ENCODE measurements around the gene AFMID.

The AFMID gene

GRCh38 chr17:78180083-78180482 lies 7.1 kb upstream of the AFMID start:
- no peak for DNase-seq (ENCODE audit: low read depth in 2 of 2)

GRCh38 chr17:78180508-78180907 lies 6.7 kb upstream of the AFMID start:
- DNase-seq (ENCODE audit: low read depth in 2 of 2), result no peak

- no peak for DNase-seq (ENCODE audit: low read depth in 2 of 2)
Observed at GRCh38 chr17:78182504-78182903, 4.7 kb upstream of the AFMID start.

- DNase-seq (ENCODE audit: low read depth in 2 of 2), result no peak
Observed at GRCh38 chr17:78183916-78184315, 3.2 kb upstream of the AFMID start.

DNA sequence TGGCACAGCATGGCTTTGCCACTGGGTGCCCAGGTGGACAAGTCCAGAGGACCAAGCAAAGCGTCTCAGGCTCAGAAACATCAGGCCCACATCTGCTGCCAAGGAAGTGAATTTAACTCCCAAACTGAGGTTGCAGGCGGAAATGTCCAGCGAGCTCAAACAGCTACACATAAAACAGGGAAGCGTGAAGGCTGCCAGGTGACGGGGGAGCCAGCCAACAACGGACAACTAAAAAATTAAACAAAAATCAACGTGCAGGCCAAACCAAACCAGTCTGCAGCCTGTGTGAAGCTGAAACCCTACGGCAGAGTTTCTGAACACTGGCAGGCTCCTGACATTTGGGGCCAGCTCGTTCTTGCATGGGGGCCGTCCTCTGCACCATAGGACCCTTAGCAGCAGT lies 2.8 kb upstream of the AFMID start:
- no peak for DNase-seq (ENCODE audit: low read depth in 2 of 2)

DNA sequence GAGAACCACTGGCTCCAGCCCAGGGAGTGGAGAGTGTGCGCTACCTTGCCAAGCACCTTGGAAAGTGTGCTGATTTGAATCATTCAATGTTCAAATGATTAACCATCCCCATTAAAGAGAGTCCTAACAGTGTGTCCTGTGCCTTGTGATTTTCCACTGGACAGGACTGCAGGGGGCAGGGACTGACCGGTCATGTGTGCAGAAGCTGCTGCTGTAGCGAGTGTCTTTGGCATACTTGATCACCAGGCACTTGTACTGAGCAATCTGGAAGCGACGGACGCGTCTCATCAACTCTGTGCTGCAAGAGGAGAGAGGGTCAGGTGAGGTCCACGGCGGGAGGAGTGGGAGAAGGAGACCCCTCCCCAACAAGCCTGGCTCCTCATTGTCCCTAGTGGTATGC lies 2.3 kb upstream of the AFMID start:
- DNase-seq (ENCODE audit: low read depth in 2 of 2), result no peak

DNA sequence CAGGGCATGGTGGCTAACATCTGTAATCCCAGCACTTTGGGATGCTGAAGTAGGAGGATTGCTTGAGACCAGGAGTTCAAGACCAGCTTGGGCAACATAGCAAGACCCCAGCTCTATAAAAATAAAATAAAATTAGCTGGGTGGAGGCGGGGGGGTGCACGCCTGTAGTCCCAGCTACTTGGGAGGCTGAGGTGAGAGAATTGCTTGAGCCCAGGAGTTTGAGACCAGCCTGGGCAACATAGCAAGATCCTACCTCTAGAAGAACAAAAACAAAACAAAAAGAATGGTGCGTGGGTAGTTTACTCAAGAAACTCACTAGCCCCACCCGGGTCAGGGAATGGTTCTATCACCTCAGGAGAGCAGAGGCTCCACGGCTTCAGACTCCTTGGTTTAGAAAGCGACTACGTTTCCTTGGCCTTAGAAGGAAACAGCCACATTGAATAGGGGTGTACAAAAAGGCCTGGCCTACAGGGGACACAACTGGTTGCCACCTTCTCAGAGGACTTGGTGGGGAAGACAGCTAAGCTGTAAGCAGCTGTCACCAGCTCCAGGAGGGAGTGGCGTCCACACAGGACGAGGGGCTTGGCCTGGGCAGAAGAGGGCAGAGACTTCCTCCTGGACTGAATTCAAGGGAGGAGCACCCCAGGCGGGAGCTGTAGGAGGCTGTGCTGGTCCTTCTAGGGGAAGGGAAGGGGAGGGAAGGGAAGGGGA lies 1.0 kb upstream of the AFMID start:
- DNase-seq (ENCODE audit: low read depth in 2 of 2), result no peak

GRCh38 chr17:78196716-78197115 lies 9.6 kb downstream of the AFMID start:
- DNase-seq (ENCODE audit: low read depth in 2 of 2), result no peak

DNA sequence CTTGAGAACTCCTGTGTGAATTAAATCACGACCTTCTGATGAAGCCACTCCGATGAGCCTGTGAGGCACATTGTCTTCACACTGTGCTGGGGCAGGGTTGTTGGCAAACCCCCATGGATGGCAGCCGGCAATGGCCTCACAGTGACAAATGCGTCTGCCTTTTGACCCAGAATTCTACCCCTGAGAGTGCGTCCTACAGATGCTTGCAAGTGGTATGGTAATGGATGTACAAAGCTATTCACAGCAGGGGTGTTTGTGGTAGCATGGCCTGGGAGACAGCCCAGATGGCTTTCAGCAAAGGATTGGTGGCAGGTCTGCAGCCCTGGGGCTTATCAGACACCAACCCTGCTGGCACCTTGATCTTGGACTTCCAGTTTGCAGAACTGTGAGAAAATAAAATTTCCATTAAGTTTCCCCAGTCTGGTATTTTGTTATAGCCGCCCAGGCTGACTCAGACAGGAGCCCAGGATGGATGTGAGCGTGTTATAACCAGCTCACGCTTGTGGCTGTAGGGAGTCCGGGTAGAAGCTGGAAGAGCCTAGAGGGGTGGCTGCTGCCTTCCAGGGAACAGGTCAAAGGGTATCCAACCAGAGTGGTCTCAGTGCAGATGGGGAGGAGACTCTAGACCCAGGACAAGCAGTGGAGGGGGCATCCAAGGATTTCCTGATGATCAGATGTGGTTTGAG lies 10.1 kb downstream of the AFMID start:
- no peak for DNase-seq (ENCODE audit: low read depth in 2 of 2)

- DNase-seq (ENCODE audit: low read depth in 2 of 2), result no peak
Observed at GRCh38 chr17:78200451-78200850, 13.3 kb downstream of the AFMID start.

GRCh38 chr17:78202666-78203065 lies 15.5 kb downstream of the AFMID start:
- DNase-seq (ENCODE audit: low read depth in 2 of 2), result no peak

GRCh38 chr17:78204387-78205123 lies 17.4 kb downstream of the AFMID start:
- no peak for DNase-seq (ENCODE audit: low read depth in 2 of 2)

DNA sequence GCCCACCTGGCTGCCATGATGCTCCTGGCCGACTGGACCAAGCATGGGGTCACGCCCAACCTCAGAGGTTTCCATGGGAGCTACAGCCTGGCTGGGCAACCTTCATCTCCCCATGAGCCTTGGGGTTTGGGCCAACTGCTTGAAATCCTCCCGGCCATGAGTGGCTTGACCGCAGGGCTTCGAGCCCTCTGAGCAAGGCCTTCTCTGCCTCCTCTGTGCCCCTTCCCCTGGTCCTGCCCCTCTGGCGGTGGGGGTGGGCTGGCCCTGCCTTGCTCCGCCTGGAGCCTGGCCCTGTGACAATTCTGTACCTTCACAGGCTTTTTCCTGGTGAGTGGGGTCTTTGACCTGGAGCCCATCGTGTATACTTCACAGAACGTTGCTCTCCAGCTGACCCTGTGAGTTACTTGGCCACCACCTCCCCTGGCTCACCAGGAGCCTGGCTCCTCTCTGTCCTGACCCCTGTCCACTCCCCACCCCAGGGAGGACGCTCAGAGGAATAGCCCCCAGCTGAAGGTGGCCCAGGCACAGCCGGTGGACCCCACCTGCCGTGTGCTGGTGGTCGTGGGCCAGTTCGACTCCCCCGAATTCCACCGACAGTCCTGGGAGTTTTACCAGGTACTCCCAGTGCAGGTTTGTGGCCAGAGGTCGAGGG lies 18.1 kb downstream of the AFMID start:
- no peak for DNase-seq (ENCODE audit: low read depth in 2 of 2)

DNA sequence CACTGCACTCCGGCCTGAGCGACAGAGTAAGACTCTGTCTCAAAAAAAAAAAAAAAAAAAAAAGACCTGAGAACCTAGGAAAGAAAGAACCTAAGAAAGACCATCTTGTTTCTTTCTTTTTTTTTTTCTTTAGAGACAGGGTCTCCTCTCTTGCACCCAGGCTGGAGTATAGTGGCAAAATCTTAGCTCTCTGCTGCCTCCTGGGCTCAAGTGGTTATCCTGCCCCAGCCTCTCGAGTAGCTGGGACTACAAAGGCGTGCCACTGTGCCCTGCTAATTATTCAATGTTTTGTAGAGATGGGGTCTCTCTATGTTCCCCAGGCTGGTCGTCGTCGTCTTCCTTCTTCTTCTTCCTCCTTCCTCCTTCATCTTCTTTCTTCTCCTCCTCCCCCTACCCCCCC lies 19.1 kb downstream of the AFMID start:
- DNase-seq (ENCODE audit: low read depth in 2 of 2), result no peak

DNA sequence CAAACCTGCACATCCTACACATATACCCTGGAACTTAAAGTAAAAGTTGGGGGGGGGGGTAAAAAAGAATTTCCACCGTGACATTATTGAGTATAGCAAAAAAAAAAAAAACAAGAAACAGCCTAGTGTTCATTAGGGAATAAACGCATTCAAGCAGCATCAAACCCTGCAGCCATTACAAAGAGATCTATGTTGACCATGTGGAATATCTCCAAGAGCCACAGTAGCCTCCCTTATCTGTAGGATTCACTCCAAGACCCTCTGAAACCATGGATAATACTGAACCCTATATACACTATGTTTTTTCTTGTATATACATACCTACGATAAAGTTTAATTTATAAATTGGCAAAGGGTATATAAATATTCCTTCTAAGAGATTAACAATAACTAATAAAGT lies 21.3 kb downstream of the AFMID start:
- no peak for DNase-seq (ENCODE audit: low read depth in 2 of 2)

DNA sequence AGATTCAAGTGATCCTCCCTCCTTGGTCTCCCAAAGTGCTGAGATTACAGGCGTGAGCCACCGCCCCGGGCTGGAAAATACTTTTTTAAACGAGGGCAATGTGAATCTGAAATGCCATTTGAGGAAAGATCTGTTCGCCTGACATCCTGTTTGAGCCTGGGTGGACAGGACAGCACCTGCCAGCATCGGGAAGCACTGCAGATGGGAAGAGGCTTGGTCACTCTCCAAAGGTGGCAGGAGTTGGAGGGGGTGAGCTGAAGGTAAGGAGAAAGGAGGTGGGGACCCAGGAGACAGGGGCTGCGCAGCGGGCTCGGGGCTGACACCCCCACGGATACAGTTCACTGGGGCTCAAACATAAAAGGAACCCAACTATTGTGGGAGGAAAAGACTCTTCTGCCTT lies 22.9 kb downstream of the AFMID start:
- no peak for DNase-seq (ENCODE audit: low read depth in 2 of 2)

DNA sequence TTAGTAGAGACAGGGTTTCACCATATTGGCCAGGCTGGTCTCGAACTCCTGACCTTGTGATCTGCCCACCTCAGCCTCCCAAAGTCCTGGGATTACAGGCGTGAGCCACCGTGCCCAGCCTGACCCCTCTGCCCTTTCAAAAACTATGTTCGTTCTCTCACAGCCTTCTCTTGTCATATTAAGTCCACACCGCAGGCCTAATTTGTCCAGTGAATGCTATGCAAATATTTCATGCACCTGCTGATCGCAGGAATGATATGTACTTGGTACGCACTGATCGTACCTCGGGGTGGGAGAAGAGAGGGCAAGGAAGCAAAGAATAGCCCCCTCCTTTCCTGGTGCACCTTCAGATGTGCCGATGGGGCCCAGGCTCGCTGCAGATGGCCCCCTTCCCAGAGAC lies 23.9 kb downstream of the AFMID start:
- DNase-seq (ENCODE audit: low read depth in 2 of 2), result no peak

- DNase-seq (ENCODE audit: low read depth in 2 of 2), result peak; percentile 91 to 93
Observed at GRCh38 chr17:78214016-78214705, 27.0 kb downstream of the AFMID start, which contains the start of gene BIRC5. BIRC5 (plus strand) TSS chr17:78214253; CDS start chr17:78214317, 64 bp downstream.

DNA sequence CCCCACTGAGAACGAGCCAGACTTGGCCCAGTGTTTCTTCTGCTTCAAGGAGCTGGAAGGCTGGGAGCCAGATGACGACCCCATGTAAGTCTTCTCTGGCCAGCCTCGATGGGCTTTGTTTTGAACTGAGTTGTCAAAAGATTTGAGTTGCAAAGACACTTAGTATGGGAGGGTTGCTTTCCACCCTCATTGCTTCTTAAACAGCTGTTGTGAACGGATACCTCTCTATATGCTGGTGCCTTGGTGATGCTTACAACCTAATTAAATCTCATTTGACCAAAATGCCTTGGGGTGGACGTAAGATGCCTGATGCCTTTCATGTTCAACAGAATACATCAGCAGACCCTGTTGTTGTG lies 27.5 kb downstream of the AFMID start:
- DNase-seq (ENCODE audit: low read depth in 2 of 2), result no peak

- no peak for DNase-seq (ENCODE audit: low read depth in 2 of 2)
Observed at GRCh38 chr17:78219396-78220150, 32.4 kb downstream of the AFMID start.

GRCh38 chr17:78223061-78223460 lies 35.9 kb downstream of the AFMID start:
- no peak for DNase-seq (ENCODE audit: low read depth in 2 of 2)

All from stimulated activated CD8-positive, alpha-beta memory T cell treated with anti-CD3 and anti-CD28 coated beads, Interleukin-2, amount 100 ng/mL, for 48 hours (primary cell).